Activated effector memory CD4-positive, alpha-beta T cell treated with Interleukin-2 at 50 U/mL for 16 hours (primary cell): ENCODE data around the gene ATP11A.
A peak's percentile ranks its signal among the peaks of the same experiment; 100 is the strongest.
"Not testable (repeated sequence)": the region's sequence is repeated elsewhere in the genome, so short reads cannot be mapped to it uniquely, and the experiment has no call there.

Experiments
- DNase-seq: peaks from one replicate; pipeline ENCODE4 v3.0.0-alpha.2; 2020

Gene ATP11A

DNA sequence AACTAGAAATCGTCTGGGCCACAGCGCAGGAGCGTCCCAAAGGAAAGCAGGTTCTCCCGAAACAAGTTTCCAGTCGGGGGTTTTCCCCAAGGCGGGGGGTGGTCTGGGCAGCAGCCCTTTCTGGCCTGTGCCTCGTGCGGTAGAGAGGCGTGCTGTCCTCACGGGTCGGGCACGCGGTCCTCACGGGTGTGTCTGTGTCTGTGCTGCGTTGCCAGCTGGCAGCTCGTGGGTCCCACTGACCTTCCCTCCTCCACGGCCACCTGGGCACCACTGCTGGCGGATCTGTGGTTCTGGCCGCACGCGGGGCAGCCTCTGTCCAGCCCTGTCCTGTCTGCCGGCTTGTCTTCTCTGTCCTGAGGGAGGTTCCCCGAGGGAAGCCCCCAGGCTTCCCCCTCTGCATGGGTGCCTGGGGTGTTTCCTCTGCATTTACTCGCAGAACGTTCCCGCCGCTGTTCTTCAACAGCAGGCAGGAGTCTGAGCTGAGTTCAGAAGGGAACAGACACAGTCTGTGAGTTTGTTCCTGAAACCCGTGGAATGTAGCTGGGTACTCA lies 181.0 kb downstream of the ATP11A start:
- DNase-seq, result no peak

DNA sequence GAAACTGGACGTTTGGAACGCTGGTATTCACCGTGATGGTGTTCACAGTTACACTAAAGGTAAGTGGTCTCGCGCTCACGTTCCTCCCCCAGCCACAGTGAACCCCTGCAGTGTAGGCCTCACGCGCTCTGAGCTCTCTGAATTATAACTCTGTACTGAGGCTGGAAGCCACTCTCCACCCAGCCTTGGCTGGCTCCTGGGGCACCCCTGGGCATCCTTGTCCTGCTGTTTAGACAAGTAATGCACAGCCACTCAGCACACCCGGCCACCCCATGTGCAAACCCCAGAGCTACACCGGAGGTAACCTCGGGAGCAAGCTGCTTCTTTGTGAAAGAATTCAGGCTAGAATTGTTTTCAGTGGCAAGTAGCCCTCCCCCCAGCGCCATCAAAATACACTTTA lies 181.9 kb downstream of the ATP11A start:
- no peak for DNase-seq

DNA sequence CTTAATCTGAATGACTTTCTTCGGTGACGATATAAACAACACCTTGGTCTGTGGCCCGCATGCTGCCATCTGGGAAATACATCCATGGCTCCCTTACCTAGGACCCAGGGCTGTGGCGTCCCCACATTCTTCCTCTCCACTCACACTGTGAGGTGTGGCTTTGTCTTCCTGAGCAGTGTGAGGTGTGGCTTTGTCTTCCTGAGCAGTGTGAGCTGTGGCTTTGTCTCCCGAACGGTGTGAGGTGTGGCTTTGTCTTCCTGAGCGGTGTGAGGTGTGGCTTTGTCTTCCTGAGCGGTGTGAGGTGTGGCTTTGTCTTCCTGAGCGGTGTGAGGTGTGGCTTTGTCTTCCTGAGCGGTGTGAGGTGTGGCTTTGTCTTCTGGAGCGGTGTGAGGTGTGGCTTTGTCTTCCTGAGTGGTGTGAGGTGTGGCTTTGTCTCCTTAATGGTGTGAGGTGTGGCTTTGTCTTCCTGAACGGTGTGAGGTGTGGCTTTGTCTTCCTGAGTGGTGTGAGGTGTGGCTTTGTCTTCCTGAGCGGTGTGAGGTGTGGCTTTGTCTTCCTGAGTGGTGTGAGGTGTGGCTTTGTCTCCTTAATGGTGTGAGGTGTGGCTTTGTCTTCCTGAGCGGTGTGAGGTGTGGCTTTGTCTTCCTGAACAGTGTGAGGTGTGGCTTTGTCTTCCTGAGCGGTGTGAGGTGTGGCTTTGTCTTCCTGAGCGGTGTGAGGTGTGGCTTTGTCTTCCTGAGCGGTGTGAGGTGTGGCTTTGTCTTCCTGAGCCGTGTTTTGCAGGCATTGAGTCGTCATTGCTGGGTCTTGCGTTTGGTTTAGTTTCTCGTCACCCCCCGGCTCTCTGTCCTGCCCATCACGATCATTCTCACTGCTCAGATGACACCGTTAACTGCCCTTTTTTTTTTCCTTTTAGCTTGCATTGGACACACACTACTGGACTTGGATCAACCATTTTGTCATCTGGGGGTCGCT lies 183.1 kb downstream of the ATP11A start:
- DNase-seq, result peak; percentile 8

- DNase-seq, result no peak
Measured at GRCh38 chr13:112873851-112874750, 184.3 kb downstream of the ATP11A start.

GRCh38 chr13:112874751-112875300 lies 185.0 kb downstream of the ATP11A start:
- DNase-seq, result no peak

GRCh38 chr13:112875627-112876026 lies 185.8 kb downstream of the ATP11A start:
- no peak for DNase-seq

DNA sequence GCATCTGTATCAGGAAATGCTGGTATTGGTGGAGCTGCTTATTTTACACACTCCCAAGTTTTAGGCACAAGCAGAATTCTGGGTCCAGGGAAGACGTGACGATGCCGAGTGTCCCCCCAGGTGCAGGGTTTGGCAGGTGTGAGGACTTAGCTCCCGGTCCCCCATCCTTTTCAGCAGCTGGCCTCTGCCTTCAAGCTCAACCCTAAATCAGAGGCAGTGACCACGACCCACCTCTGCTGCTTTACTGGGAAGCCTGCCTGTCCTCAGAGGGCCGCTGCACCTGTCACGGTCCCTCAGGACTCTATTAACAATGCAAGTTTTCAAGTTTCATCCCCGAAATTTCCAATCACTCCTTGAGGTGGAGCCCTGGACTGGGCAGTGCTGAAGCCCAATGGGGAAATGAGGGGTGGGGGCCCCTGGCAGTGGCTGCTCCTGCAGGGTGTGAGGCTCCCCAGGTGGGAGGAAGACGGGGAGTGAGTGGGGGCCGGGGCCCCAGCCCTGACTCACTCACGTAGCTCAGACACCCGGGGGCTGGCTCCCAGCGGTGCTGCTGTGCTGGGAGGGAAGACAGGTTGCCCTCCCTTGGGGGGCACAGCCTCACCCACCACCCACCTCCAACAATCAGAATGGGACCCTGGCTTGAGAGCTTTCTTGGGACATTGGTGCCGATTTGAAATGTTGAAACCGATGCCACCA lies 186.6 kb downstream of the ATP11A start:
- DNase-seq, result no peak

DNA sequence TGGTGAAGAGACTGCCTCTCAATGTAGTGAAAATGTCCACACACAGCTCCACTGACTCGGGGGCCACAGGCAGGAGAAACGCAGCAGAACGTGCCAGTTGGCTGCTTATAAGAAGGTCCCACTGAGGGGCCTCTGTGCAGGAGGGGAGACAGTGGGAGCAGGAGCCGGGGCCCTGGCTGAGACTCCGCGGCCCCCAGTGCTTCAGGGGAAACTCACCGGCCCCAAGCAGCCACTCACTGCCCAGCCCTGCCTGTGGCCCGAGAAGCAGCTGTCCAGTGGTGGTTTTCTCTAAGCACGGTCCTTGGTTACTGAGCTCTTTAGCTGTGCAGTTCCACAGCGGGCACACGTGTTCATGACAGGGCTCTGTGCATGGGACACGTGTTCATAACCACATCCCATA lies 187.2 kb downstream of the ATP11A start:
- no peak for DNase-seq

DNA sequence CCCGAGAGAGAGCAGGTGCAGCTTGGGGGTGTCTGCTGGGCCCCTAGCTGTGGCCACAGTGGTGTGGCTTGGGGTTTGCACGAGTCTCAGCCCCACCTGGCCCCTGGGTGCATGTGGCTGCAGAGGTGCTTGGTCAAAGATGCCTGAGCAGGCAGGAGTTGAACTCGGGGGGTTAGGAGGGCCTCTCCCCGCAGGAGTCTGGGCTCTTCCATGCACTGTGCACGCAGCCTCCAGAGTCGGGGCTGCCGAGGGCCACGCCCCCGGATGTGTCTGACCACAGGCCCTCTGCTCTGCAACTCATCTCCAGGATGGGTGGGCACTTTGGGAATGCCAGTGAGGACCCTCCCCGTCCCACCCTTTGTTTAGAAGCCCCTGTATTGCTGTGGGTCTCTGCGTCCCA lies 187.7 kb downstream of the ATP11A start:
- no peak for DNase-seq

DNA sequence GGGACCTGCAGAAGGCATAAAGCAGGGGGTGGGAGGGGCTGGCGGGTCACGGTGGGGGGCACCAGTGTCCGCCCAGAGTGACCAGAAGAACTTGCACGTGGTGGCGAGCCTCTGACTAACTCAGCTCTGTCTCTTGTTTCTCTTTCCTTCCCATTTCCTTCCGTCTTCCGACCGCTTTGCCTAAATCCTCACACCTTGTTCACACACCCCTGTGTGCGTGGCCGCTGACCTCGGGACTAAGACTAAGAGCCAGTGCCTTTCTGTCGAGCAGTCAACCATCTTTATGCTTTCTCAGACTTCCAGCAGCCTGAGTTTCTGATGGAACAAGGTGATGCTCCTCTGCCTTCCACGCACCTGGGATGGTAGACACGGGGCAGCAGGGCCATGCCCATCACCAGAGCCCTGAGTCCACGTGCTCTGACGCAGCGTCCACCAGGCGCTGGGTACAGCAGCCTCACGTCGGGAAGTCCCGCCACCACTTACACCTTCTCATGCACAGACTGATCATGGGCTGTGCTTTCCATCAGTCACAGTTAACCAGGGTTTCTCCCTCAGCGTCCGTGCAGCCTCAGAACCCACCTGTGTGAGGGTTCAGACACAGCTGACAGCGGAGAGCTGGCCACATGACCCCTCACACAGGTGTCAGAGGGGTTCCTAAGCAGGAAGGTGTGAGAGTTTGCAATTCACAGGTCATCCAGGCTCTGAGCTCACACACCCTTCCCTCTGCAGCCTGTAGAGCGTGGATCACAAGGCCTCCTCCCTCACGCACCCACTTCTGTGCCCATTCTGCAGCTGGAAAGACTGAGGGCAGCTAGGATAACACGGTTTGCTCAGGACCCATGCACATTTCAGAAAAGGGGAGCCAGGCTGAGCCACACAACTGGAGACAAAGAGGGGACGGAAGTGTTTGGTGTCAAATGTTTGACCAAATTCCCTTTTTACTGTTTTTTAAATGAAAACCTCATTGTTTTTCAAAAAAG lies 188.4 kb downstream of the ATP11A start:
- no peak for DNase-seq

- DNase-seq, result no peak
Measured at GRCh38 chr13:112879283-112879833, 189.5 kb downstream of the ATP11A start.

GRCh38 chr13:112880221-112880641 lies 190.4 kb downstream of the ATP11A start:
- DNase-seq, result no peak

DNA sequence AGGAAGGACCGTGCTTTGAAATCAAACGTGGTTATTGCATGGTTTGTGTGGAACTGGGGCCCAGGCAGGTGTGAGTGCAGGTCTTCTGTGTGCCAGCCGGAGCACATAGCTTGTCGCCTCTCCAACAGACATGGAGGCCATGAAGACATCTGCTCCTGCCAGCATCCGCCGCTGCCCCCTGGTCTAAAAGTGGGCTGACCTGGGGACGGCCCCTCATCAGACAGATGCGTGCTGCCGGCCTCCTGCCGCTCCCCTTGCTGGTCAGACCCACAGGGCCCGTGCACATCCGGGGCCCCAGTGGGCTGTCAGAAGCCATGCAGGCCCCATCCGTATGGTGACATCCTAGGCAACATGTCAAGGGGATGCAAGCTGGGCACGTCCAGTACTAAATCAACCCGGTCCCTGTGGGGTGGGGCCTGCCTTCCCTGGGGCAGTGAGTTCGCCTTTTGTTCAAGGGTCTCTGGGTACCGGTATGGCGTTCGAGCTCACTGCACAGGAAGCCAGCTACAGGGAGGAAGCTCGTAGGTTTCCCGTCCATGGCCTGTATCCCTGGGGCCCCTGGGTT lies 191.2 kb downstream of the ATP11A start:
- DNase-seq, result no peak

DNA sequence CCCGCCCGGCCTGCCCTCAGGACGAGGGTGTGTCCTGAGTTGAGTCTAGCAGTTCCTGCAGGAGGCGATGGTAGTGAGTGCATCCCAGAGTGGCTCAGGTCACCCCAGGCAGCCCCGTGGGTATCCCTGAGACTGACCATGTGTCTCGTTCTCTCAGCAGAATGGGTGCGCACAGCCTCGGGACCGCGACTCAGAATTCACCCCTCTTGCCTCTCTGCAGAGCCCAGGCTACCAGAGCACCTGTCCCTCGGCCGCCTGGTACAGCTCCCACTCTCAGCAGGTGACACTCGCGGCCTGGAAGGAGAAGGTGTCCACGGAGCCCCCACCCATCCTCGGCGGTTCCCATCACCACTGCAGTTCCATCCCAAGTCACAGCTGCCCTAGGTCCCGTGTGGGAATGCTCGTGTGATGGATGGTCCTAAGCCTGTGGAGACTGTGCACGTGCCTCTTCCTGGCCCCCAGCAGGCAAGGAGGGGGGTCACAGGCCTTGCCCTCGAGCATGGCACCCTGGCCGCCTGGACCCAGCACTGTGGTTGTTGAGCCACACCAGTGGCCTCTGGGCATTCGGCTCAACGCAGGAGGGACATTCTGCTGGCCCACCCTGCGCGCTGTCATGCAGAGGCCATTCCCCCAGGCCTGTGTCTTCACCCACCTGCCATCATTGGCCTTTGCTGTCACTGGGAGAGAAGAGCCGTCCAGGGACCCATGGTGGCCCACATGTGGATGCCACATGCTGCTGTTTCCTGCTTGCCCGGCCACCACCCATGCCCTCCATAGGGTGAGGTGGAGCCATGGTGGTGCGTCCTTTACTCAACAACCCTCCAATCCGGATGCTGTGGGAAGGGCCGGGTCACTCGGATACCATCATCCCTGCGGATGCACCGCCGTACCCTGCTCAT lies 192.1 kb downstream of the ATP11A start:
- no peak for DNase-seq

DNA sequence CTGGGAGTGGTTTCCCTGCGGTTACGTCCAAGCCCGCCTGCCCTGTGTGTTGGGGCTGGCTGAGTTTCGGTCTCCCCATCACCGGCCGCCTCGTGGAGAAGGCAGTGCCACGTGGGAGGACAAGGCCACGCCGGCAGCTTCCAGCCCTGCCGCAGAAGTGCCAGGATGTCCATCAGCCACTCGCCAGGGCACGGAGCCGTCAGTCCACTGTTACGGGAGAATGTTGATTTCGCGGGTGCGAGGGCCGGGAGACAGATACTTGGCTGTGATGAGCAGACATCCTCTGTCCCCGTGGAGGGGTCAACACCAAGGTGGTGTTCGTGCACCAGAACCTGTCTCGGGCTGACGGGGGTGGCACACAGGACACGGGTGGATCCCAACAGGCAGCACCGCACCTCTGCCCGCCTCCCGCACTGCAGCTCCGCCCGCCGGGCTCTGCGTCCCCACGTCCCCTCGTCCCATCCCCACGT lies 192.8 kb downstream of the ATP11A start:
- no peak for DNase-seq

DNA sequence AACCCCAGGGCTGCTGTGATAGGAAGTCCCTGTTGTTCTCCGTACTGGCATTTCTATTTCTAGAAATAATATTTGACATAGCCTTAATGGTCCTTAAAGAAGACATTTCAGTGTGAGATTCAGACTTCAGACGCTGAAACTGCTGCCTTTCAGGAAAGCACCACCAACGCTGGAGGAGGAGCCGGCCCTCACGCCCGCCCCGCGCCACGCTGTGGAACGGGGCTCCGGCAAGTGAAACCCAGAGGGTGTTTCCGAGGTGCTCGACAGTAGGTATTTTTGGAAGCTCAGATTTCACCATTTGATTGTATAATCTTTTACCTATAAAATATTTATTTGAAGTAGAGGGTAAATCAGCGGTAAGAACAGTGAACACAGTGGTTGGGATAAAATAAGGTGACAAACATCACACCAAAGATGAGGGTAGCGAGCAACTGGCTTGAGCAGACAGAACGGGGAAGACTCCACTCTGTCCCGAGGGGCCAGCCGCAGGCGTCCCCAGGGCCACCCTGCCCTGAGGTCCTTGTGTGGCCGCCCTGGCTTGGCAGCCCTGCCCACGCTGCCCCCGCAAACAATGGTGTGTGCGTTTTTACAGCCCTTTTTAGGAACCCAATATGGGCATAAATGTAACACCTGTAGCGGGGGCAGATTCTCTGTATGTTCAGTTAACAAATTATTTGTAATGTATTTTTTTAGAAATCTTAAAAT lies 193.6 kb downstream of the ATP11A start:
- DNase-seq, result no peak

GRCh38 chr13:112884700-112885099 lies 194.9 kb downstream of the ATP11A start:
- not testable (repeated sequence) for DNase-seq

DNA sequence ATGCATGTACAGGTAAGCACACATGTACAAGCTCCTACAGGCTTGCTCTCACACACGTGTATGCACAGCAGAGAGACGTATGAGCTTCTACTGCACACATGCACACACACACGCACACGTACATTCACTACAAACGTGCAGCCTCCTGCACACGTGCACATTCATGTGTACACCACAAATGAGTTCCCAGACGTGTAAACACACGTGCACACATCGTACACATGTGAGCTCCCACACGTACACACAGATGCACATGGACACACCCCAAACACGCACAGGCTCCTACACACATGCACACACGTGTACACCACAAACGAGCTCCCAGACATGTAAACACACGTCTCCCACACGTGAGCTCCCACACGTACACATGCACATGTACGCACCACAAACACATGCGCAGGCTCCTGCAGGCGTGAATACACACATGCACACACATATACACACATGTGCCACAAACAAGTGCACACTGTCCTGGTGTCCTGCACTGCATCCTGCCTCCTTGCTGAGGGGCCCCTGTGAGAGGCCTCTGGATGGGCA lies 195.5 kb downstream of the ATP11A start:
- no peak for DNase-seq
